Fibroblast of gingiva (primary cell): ENCODE results near the gene BLM.

Experiments used
- DNase-seq: peaks from one replicate; pipeline ENCODE4 v3.0.0-alpha.2; 2011; ENCODE audit warnings: low read depth

The BLM gene

DNA sequence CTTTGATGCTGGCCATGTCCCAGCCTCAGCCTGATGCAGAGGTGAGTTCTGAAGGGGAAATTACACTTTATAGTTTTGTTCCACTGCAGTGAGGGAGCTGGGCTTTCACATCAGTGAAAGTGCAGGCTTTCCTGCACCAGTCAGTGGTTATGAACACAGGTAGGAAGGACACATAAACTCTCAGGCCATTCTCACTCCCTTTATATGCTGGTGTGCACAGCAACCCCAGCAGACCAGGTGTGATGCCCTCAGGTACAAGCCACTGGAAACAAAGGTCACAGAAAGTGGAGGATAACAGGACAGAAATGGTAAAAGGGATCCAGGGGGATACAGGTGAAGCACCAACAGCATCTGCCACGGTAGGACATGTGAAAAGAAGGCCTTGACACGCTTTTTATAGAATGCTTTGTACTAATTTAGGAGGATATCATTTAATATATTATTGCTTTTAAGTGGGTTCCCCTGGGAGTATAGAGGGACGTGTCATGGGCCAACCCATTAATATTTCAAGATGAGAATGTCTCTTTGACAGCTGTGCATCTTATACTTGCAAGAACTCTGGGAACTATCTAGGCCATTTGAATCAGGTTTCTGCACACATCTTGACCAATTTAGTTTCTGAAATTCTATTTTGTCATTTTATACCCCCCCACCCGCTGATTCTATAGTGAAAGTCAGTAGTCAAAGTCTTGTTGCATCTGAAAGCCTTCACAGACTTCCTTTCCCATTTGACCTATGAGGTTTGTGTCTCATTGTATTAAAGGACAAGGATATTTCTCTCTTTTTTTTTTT lies 25.0 kb upstream of the BLM start:
- DNase-seq, result no peak

GRCh38 chr15:90694987-90695386 lies 22.2 kb upstream of the BLM start:
- DNase-seq, result peak; percentile 23

DNA sequence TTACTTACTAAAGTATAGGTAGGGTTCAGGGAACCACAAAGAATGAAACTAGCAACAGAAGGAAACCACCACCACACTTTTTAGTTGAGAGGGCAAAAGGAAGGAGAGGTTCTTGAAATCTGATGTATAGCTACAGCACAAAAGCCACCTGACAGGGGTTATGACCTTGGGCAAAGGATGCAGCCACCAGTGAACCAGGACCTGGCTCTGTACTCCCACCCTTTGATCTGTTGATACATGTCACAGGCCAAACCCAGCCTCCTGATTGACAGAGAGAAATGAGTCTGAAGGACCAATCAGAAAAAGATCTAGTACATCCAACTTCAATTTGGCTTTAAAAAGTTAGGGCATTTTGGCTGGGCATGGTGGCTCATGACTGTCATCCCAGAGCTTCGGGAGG lies 20.0 kb upstream of the BLM start:
- DNase-seq, result no peak

GRCh38 chr15:90698629-90699028 lies 18.5 kb upstream of the BLM start:
- DNase-seq, result no peak

- no peak for DNase-seq
Observed at GRCh38 chr15:90701048-90701447, 16.1 kb upstream of the BLM start.

- DNase-seq, result peak; percentile 42
Observed at GRCh38 chr15:90701880-90702630, 15.1 kb upstream of the BLM start.

GRCh38 chr15:90703455-90703854 lies 13.7 kb upstream of the BLM start:
- no peak for DNase-seq

DNA sequence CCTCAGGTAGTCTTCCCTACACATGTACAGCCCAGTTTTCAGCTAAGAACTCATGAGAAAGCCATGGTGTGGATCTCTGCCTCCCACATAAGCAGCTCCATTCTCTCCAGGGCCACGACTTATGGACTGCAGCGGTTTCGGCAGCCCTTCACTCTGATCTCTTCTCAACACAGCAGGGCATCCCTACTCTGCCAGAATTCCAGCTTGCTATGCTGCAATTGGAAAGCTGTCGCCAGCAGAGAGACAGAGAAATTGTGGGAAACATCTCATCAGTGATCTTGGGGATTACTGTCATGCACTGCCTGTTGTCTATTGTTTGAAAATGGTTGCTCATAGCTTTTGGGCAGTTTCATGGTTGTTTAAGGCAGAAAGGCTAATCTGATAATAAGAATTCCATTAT lies 11.9 kb upstream of the BLM start:
- no peak for DNase-seq

DNA sequence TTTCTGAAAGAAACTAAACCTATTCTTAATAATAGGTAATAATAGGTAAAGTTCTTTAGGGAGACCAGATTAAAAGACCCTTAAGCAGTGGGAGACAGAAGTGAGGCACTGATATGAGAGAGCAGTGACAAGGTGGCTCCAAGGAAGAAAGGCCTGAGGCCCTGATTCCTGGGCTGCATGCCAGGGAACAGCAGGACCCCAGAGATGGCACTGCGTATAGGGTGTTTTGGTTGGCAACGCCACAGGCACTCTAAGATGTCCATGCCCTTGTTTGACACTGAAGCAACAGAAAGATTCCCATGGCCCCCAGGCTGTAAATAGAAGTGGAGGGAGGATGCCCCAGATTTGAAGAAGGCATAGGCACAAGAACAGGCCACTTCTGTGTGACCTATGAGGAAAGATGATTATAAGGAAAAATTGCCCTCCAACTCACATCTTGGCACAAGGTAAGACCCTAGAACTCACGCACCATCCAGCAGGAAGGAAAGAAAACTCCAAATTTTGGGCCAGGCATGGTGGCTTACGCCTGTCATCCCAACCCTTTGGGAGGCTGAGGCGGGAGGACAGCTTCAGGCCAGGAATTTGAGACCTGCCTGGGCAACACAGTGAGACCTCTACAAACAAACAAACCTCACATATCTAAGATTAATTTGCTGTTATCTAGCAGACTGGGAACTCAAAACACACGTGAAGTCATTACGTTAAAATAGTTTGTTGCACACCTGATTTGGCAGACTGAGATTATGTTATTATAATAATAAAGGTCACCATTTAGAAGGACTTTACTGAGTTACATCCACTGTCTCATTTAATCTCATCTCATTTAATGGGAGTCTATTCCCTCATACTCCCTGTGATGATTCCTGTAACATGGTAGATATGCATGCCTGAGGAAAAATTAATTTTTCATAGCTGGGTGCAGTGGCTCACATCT lies 10.5 kb upstream of the BLM start:
- DNase-seq, result no peak

DNA sequence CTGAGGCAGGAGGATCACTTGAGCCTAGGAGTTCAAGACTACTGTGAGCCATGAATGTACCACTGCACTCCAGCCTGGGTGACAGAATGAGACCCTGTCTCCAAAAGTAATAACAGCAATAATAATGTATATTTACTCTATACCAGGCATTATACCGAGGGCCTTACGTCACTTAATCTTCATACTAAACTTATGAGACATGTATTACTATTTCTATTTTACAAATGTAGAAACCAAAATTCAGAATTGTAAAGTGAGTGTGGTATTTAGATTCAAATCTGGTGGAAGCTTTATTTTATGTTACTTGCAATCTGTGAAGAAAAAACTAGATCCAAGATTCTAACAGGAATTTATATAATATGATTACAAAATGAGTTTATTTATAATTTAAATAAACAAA lies 9.7 kb upstream of the BLM start:
- no peak for DNase-seq

DNA sequence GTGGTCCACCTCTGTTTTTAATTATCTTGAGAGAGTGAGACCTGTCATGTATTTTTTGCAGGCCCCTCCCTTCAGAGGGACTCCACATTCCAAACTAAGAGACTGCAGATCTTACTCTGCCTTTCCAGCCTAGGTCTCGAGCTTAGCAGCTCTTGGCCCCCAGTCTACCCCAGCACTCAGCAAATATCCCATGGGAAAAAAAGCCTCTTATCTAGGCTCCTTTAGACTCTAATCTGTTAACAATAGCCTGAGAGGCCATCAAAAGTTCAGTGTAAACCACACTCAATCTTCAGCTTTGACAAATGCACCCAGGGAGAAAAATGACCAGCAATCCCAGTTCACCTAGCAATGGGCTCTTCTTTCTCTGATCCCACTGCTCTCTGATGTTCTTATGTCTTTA lies 8.6 kb upstream of the BLM start:
- DNase-seq, result no peak

DNA sequence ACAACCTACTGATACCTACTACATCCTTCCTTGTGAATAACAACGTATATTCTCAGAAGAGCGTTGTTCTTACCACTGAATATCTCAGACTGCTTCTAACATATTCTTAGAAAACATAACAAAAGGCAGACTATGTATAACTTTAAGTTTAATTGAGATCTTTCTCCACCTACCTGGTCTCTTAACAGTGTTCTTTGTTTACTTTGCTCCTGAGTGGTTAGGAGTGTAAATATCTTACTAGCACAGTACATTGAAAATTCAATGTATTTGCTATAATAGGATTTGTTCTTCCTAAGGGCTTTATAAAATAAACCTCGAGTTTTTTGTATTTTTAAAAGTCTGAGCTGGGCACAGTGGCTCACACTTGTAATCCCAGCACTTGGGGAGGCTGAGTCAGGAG lies 7.9 kb upstream of the BLM start:
- DNase-seq, result no peak

DNA sequence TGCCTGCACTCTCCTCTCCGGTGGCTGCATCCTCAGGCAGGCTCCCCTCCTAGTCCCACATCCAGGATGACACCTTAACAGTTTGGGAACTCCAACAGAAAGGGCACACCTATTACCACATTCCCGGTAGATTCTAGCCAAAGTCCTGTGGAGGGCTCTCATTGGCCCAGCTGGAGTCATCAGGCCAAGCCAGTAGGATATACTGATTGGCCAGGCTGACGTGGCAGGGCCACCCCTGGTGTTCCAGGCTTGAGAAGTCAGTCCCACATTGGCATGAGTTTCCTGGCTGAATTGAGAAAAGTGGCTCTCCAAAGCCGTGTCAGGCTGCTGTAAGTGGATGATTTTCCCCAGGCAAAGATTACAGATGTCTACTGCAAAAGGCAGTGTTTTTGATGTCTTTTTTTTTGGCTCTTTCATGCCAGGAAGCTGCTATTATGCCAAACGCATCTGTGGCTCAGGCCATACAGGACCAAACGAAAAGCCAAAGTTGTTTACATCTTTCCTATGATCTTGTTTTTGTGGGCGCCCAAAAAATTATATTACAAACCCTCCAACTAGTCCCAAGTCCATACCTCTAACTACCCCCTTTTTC lies 6.6 kb upstream of the BLM start:
- DNase-seq, result peak; percentile 21

- DNase-seq, result no peak
Observed at GRCh38 chr15:90711418-90711824, 5.7 kb upstream of the BLM start.

- DNase-seq, result no peak
Observed at GRCh38 chr15:90711842-90712241, 5.3 kb upstream of the BLM start.

GRCh38 chr15:90713081-90713480 lies 4.1 kb upstream of the BLM start:
- DNase-seq, result no peak

DNA sequence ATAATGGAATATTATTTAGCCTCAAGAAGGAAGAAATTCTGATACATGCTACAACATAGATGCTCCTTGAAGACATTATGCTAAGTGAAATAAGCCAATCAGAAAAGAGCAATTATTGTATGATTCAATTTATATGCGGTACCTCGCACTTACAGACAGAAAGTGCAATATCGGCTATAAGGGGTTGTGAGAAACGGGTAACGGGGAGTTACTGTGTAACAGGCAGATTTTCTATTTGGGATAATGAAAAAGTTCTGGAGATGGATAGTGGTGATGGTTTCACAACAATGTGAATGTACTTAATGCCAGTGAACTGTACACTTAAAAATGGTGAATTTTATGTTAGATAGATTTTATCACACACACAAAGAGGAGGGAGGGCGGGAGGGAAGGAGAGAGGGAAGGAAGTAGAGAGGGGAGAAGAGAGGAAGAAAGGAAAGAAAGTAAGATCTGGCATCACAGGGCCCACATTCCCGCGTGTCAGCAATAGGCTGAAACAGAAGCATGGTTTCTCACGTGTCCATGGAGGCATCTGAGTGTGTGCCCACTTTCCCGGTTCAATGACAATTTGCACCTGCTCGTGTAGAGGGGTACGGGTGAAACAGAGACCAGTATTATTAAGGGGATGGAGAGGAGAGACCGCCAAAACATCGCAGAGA lies 700 bp upstream of the BLM start:
- DNase-seq, result no peak

DNA sequence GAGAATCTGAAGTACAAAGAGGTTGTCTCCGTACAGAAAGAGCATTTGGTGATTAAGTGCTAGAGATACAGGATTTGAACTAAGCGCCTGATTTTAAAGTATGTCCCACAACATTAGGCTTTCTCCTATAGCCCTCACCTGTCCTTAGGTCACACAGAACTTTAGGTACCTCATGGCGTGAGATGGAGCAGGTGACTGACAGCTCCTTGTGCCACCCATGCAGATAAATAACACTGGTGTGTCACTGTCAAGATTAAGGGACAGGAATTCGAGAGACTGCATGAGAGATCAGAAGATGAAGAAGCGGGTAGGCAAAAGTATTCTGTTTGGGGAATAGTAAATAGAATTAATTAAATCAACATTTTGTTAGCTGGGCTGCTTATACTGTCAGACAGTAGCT lies 1.1 kb downstream of the BLM start:
- no peak for DNase-seq

GRCh38 chr15:90720131-90720530 lies 3.0 kb downstream of the BLM start:
- no peak for DNase-seq

GRCh38 chr15:90729261-90729660 lies 12.1 kb downstream of the BLM start:
- no peak for DNase-seq

DNA sequence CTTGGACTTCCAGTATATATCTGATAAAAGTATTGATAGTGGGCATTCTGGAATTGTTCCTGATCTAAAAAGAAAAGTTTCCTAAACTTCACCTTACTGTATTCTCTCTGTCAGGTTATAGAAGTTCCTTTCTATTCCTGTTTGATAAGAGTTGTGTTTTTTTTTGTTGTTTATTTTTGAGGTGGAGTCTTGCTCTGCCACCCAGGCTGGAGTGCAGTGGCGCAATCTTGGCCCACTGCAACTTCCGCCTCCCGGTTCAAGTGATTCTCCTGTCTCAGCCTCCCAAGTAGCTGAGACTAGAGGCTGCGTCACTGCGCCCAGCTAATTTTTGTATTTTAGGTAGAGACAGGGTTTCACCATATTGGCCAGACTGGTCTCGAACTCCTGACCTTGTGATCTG lies 13.1 kb downstream of the BLM start:
- no peak for DNase-seq

DNA sequence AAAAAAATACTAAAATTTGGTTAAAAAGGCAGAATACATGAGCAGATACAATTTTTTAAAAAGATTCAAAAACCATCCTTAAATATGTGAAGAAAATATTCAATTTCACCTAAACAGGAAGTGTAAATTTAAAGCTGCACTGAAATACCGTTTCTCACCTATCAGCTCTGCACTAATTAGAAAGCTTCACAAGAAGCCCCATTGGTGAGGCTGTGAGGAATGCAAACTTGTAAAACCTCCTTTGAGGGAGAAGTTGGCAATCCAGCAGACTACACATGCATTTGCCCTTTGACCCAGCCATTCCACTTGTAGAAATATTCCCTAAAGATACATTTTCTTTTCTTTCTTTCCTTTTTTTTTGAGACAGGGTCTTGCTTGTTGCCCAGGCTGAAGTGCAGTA lies 18.8 kb downstream of the BLM start:
- no peak for DNase-seq
